ENCODE results near the gene MVB12B. TPM values are rescaled to one million over a fixed set of nuclear protein-coding genes. Genes with fewer than 3 reads are reported as not detected.

Gene MVB12B
- total RNA-seq, 1 donor from 2014 or later: 0.26 TPM

DNA sequence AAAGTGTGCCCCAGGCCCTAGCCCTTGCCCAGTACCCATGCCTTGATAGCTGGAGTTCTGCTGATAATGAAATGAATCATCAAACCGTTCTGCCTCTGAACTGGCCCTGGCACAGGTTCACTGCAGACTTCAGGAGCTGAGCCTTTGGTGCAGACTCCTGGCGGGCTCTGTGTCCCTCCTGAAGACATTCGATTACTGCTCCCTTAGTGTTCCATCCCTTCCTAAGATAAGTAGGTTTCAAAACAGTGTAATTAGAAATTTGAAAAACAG is 97.2 kb downstream of the MVB12B start:
- Histone ChIP-seq H3K4me3 (ENCODE audit: low read depth, low read length) (no peak overlapping the region), H3K36me3 (ENCODE audit: control insufficient read depth, insufficient read depth, low read length) (no peaks in the 10 kb centered on the region), H3K27me3 (ENCODE audit: control insufficient read depth, insufficient read depth, low read length) (no peaks in the 10 kb centered on the region)
- TF ChIP-seq, protein P1, sequence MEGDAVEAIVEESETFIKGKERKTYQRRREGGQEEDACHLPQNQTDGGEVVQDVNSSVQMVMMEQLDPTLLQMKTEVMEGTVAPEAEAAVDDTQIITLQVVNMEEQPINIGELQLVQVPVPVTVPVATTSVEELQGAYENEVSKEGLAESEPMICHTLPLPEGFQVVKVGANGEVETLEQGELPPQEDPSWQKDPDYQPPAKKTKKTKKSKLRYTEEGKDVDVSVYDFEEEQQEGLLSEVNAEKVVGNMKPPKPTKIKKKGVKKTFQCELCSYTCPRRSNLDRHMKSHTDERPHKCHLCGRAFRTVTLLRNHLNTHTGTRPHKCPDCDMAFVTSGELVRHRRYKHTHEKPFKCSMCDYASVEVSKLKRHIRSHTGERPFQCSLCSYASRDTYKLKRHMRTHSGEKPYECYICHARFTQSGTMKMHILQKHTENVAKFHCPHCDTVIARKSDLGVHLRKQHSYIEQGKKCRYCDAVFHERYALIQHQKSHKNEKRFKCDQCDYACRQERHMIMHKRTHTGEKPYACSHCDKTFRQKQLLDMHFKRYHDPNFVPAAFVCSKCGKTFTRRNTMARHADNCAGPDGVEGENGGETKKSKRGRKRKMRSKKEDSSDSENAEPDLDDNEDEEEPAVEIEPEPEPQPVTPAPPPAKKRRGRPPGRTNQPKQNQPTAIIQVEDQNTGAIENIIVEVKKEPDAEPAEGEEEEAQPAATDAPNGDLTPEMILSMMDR (IDR thresholded peaks at IDR 0.05; ENCODE audit: insufficient read depth, low read length, severe bottlenecking): no peak
- DNase-seq (ENCODE audit: low read depth) (peak; percentile 26), FAIRE-seq (no peak)

DNA sequence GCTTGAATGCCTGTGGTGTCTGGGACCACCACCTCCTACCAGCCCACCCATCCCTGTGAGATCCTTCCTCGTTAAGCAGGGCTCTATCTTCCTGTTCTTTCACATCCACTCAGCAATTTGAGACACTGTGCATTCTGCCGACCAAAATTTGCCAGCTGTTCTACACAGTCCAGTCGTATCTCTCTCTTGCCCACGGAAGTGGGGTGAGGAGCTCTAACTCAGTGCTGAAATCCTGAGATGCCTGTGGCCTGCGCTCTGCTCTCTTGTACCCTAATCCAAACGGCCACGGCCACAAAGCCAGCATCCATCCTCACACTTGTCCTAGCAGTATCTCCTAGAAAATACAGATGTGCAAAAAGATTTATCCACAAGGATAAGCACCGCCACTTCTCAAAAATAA is 97.9 kb downstream of the MVB12B start:
- H3K4me3 ChIP-seq (ENCODE audit: low read depth, low read length): no peak overlapping the region
- FAIRE-seq (no peak), DNase-seq (ENCODE audit: low read depth) (no peak)
- TF ChIP-seq, protein P1 (IDR thresholded peaks at IDR 0.05; ENCODE audit: insufficient read depth, low read length, severe bottlenecking): no peak
- H3K27me3 ChIP-seq (ENCODE audit: control insufficient read depth, insufficient read depth, low read length): no peaks in the 10 kb centered on the region
- no peaks in the 10 kb centered on the region for H3K36me3 ChIP-seq (ENCODE audit: control insufficient read depth, insufficient read depth, low read length)

DNA sequence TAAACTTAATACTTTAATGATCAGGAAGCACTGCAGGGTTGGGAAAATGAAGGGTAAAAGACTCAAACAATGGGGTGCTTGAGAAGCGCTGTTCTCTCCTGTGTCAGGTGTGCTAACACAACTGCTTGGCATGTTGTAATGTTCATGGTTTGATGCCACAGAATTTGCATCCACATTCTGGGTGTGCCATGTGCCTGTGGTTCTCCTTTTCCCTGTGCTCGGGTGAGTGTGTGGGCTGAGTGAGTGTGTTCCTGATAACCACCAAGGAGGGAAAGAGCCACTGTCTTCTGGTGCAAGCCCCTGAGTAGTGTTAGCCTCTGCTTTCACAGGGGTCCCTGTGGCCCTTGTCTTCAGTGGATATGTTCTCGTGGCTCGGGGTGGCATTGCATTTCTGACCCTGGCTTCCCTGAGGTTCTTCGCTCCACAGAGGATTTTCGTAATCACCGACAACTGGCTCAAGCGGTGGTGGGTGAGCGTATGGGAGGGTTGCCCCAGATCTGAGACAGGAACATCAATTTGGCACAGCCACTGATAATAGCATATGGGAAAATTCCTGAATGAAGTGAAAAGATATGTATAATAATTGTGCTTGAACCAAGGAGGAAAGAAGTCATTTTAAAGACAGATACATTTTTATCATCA is 102.0 kb downstream of the MVB12B start:
- TF ChIP-seq, protein P1 (IDR thresholded peaks at IDR 0.05; ENCODE audit: insufficient read depth, low read length, severe bottlenecking): no peak
- Histone ChIP-seq H3K36me3 (ENCODE audit: control insufficient read depth, insufficient read depth, low read length) (no peaks in the 10 kb centered on the region), H3K4me3 (ENCODE audit: low read depth, low read length) (no peak overlapping the region), H3K27me3 (ENCODE audit: control insufficient read depth, insufficient read depth, low read length) (no peaks in the 10 kb centered on the region)
- DNase-seq (ENCODE audit: low read depth) (no peak), FAIRE-seq (no peak)

DNA sequence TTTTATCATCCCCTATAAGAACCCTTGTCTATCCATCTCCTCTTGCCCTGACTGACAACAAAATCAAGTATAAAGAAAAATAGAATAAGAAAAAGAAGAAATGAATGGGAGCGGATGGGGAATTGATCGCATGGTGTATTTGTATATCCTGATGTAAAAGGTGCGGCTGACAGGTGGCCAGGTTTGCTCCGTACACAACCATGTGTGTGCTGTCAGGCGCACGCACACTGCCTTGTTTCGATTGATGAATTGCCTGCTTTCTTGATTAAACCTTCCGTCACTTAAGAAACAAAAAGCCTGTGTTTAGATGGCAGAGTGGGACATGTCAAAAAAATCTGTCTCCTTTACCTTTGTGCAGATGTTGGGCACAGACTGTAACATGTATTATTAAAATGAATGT is 102.6 kb downstream of the MVB12B start:
- no peak for FAIRE-seq
- TF ChIP-seq, protein P1 (IDR thresholded peaks at IDR 0.05; ENCODE audit: insufficient read depth, low read length, severe bottlenecking): no peak
- no peak for DNase-seq (ENCODE audit: low read depth)
- H3K27me3 ChIP-seq (ENCODE audit: control insufficient read depth, insufficient read depth, low read length): no peaks in the 10 kb centered on the region
- H3K4me3 ChIP-seq (ENCODE audit: low read depth, low read length): no peak overlapping the region
- H3K36me3 ChIP-seq (ENCODE audit: control insufficient read depth, insufficient read depth, low read length): no peaks in the 10 kb centered on the region

DNA sequence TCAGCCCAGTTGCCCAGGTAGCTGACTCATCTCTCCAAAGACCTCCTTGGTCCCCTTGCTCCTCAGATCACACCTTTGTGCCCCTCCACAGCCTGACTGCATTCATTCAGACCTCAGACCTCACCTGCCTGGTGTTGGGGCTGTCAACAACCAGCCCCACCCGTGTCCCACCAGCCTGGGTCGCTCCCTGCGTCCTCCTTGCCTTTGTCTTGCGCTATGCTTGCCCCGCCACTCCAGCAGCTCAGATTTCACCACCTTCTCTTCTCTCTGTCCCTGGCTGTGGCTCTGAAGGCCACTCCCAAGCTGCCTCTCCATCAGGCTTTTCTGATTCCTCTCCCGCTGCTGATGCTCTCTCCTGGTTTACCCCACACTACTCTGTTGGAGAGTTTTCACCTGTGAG is 103.5 kb downstream of the MVB12B start:
- Histone ChIP-seq H3K27me3 (ENCODE audit: control insufficient read depth, insufficient read depth, low read length) (no peaks in the 10 kb centered on the region), H3K36me3 (ENCODE audit: control insufficient read depth, insufficient read depth, low read length) (no peaks in the 10 kb centered on the region), H3K4me3 (ENCODE audit: low read depth, low read length) (no peak overlapping the region)
- FAIRE-seq (no peak), DNase-seq (ENCODE audit: low read depth) (no peak)
- TF ChIP-seq, protein P1 (IDR thresholded peaks at IDR 0.05; ENCODE audit: insufficient read depth, low read length, severe bottlenecking): no peak

DNA sequence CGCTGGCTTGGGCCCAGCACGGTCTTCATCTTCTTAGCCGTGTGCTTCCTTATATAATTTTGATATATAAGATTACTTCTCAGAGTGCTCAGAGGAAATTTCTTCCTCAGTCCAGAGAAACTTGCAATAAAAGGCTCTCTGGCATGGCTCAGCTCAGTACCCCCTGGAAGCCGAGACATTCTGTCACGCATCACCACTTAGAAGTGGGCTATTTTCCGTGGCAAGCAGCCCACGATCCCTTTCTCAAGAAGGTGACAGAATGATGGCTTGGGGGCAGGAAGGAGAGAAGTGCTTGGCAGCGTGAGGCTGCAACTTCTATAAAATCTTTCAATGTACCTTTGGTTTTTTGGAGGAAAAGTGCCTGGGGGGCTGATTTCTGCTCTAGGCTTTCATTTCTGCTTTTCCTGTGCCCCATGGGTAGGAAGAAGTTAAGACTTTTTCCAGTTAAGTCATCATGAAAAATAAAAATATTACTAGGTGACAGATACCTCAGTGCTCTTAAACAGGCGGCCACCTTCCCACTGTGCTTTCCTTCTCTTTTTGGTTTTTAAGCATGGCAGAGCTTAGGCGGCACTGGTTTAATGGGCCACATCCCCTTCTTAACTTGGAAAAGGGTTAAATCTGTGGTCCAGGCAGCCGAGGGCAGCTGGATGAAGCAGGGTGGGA is 104.6 kb downstream of the MVB12B start:
- H3K4me3 ChIP-seq (ENCODE audit: low read depth, low read length): no peak overlapping the region
- no peaks in the 10 kb centered on the region for H3K27me3 ChIP-seq (ENCODE audit: control insufficient read depth, insufficient read depth, low read length)
- no peak for DNase-seq (ENCODE audit: low read depth)
- H3K36me3 ChIP-seq (ENCODE audit: control insufficient read depth, insufficient read depth, low read length): no peaks in the 10 kb centered on the region
- FAIRE-seq: no peak
- TF ChIP-seq, protein P1 (IDR thresholded peaks at IDR 0.05; ENCODE audit: insufficient read depth, low read length, severe bottlenecking): no peak

All from bronchial epithelial cell (primary cell).